ENCODE data around the gene ABCA13.

The ABCA13 gene

DNA sequence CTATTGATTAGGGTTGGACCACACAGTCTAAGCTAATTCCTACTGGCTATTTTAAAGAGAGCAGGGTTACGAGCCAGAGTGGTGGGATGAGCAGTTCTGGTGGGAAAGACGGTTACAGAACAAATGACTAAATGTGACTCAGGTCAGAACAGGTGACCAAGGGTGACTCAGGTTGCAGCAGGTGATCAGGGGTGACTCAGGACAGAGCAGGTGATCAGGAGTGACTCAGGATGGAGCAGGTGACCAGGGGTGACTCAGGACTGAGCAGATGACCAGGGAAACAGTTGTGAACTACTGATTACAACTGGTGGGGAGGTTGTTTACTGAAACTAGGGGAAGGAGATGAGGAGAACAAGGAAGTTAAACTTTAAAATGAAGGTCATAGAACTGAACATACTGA lies 366.3 kb downstream of the ABCA13 start:
- H3K9me3 ChIP-seq = peaks cover 8% of the 10 kb centered on the region; the same call in 1 of the 2 replicates
- no peaks in the 10 kb centered on the region for H3K27me3 ChIP-seq (ENCODE audit: low read depth)
- in situ Hi-C loops (cut with MboI; ENCODE audit: low sequenced_read_pairs) = no loop called here
- no peaks in the 10 kb centered on the region for H3K36me3 ChIP-seq (replicated peaks)
- DNase-seq (ENCODE audit: low spot score in 2 of 2) = no peak
- peaks cover 23% of the 10 kb centered on the region for H3K4me1 ChIP-seq
- no peak overlapping the region for H3K4me3 ChIP-seq

GRCh38 chr7:48540746-48541145 lies 369.5 kb downstream of the ABCA13 start:
- in situ Hi-C loops (cut with MboI; ENCODE audit: low sequenced_read_pairs) = no loop called here
- H3K4me3 ChIP-seq = no peak overlapping the region
- H3K36me3 ChIP-seq (replicated peaks) = no peaks in the 10 kb centered on the region
- peaks cover 23% of the 10 kb centered on the region for H3K4me1 ChIP-seq
- H3K9me3 ChIP-seq = no peaks in the 10 kb centered on the region
- H3K27me3 ChIP-seq (ENCODE audit: low read depth) = no peaks in the 10 kb centered on the region
- no peak for DNase-seq (ENCODE audit: low spot score in 2 of 2)

GRCh38 chr7:48548667-48549066 lies 377.4 kb downstream of the ABCA13 start:
- Histone ChIP-seq H3K27me3 (ENCODE audit: low read depth) (no peaks in the 10 kb centered on the region), H3K4me1 (peaks cover 6% of the 10 kb centered on the region), H3K4me3 (no peak overlapping the region), H3K36me3 (replicated peaks) (no peaks in the 10 kb centered on the region), H3K9me3 (no peaks in the 10 kb centered on the region)
- in situ Hi-C loops (cut with MboI; ENCODE audit: low sequenced_read_pairs) = no loop called here
- DNase-seq (ENCODE audit: low spot score in 2 of 2) = no peak

- Histone ChIP-seq H3K4me1 (peaks cover 6% of the 10 kb centered on the region), H3K27me3 (ENCODE audit: low read depth) (no peaks in the 10 kb centered on the region), H3K9me3 (no peaks in the 10 kb centered on the region), H3K4me3 (no peak overlapping the region), H3K36me3 (replicated peaks) (no peaks in the 10 kb centered on the region)
- DNase-seq (ENCODE audit: low spot score in 2 of 2) = no peak
- in situ Hi-C loops (cut with MboI; ENCODE audit: low sequenced_read_pairs) = no loop called here
Observed at GRCh38 chr7:48551652-48552051, 380.4 kb downstream of the ABCA13 start.

DNA sequence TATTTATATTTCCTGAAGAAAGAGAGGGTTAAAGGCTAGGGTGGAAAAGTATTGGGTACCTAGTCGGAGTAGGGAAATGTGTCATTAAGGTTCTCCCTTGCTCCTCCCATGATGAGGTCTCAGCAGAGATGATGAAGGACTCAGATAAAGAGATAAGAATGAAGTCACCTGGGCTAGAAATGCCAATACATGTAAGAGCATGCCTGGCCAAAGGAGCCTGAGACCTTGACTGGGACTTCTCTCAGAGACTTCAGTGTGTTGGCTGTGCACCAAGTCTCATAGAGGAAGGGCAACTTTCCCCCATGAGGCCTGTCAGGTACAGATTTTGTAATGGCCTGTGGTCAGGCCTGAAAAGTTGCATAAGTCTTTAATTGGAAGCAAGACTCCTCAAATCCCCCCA lies 392.1 kb downstream of the ABCA13 start:
- H3K4me1 ChIP-seq = no peaks in the 10 kb centered on the region
- H3K36me3 ChIP-seq (replicated peaks) = no peaks in the 10 kb centered on the region
- no peaks in the 10 kb centered on the region for H3K9me3 ChIP-seq
- H3K27me3 ChIP-seq (ENCODE audit: low read depth) = no peaks in the 10 kb centered on the region
- in situ Hi-C loops (cut with MboI; ENCODE audit: low sequenced_read_pairs) = no loop called here
- no peak for DNase-seq (ENCODE audit: low spot score in 2 of 2)
- H3K4me3 ChIP-seq = no peak overlapping the region

GRCh38 chr7:48575516-48575915 lies 404.3 kb downstream of the ABCA13 start:
- H3K27me3 ChIP-seq (ENCODE audit: low read depth) = no peaks in the 10 kb centered on the region
- H3K9me3 ChIP-seq = peaks cover 3% of the 10 kb centered on the region; the same call in 1 of the 2 replicates
- H3K4me1 ChIP-seq = no peaks in the 10 kb centered on the region
- H3K4me3 ChIP-seq = no peak overlapping the region
- in situ Hi-C loops (cut with MboI; ENCODE audit: low sequenced_read_pairs) = no loop called here
- no peaks in the 10 kb centered on the region for H3K36me3 ChIP-seq (replicated peaks)
- no peak for DNase-seq (ENCODE audit: low spot score in 2 of 2)

- in situ Hi-C loops (cut with MboI; ENCODE audit: low sequenced_read_pairs) = no loop called here
Observed at GRCh38 chr7:48587475-48587874, 416.2 kb downstream of the ABCA13 start.

GRCh38 chr7:48594349-48594748 lies 423.1 kb downstream of the ABCA13 start:
- no peaks in the 10 kb centered on the region for H3K36me3 ChIP-seq (replicated peaks)
- in situ Hi-C loops (cut with MboI; ENCODE audit: low sequenced_read_pairs) = no loop called here
- DNase-seq (ENCODE audit: low spot score in 2 of 2) = no peak
- H3K9me3 ChIP-seq = no peaks in the 10 kb centered on the region
- no peaks in the 10 kb centered on the region for H3K27me3 ChIP-seq (ENCODE audit: low read depth)
- H3K4me1 ChIP-seq = peaks cover 9% of the 10 kb centered on the region
- H3K4me3 ChIP-seq = no peak overlapping the region

More at GRCh38 chr7:48587475-48587874, 416.2 kb downstream of the ABCA13 start:
- H3K27me3 ChIP-seq (ENCODE audit: low read depth) = no peaks in the 10 kb centered on the region
- DNase-seq (ENCODE audit: low spot score in 2 of 2) = no peak
- no peaks in the 10 kb centered on the region for H3K9me3 ChIP-seq
- H3K4me3 ChIP-seq = no peak overlapping the region
- no peaks in the 10 kb centered on the region; the same call in 1 of the 2 replicates for H3K4me1 ChIP-seq
- no peaks in the 10 kb centered on the region for H3K36me3 ChIP-seq (replicated peaks)

DNA sequence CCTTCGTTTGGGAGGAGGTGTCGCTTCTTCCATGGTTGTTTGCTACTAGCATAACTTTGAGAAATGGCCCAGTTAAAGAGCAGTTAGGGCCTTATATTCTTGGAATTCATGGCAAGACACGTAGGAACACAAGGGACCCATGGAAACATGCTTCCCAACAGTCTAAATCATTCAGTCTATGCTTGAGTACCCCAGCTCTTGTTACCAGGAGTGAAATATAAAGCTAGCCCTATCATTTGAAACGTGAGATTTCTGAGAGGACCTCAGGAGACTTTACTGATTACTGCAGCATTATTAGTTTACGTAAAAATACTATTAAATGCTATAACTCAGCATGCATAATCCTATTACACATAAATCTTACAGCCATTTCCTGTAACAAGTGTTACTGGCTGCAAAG lies 424.5 kb downstream of the ABCA13 start:
- DNase-seq (ENCODE audit: low spot score in 2 of 2) = no peak
- in situ Hi-C loops (cut with MboI; ENCODE audit: low sequenced_read_pairs) = no loop called here
- Histone ChIP-seq H3K4me1 (peaks cover 9% of the 10 kb centered on the region), H3K36me3 (replicated peaks) (no peaks in the 10 kb centered on the region), H3K4me3 (no peak overlapping the region), H3K9me3 (no peaks in the 10 kb centered on the region), H3K27me3 (ENCODE audit: low read depth) (no peaks in the 10 kb centered on the region)

DNA sequence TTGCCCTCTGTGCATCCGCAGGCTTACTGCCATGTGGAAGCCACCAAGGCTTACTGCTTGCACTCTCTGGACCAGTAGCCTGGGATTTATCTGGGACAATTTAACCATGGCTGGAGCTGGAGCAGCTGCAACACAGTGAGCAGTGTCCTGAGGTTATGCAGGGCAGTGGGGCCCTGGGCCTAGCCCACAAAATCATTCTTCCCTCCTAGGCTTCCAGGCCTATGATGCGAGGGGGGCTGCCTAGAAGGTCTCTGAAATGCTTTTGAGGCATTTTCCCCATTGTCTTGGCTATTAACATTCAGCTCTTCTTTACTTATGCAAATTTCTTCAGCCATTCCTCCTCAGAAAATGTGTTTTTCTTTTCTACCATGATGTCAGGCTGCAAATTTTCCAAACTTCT lies 439.4 kb downstream of the ABCA13 start:
- peak; percentile 46 to 65 for DNase-seq (ENCODE audit: low spot score in 2 of 2)
- Histone ChIP-seq H3K4me3 (no peak overlapping the region), H3K27me3 (ENCODE audit: low read depth) (no peaks in the 10 kb centered on the region), H3K36me3 (replicated peaks) (no peaks in the 10 kb centered on the region), H3K4me1 (peaks cover 12% of the 10 kb centered on the region), H3K9me3 (no peaks in the 10 kb centered on the region)
- in situ Hi-C loops (cut with MboI; ENCODE audit: low sequenced_read_pairs) = no loop called here

DNA sequence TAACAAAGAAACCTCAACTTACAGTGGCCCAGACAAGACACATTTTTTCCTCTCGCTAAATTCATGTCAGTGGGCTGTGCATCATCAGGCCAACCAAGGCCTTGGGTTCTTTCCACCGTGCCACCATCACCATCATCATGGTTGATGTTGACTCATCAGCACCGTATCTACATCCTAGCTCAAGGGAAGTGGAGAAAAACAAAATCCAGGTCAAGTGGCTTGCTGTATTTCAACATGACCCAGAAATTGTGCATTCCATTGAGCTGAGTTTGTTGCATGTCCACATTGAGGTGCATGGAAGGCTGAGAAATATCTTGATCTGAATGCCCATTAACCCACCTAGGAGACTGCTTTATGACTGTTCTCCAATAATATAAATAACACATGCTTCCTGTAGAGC lies 440.7 kb downstream of the ABCA13 start:
- DNase-seq (ENCODE audit: low spot score in 2 of 2) = no peak
- in situ Hi-C loops (cut with MboI; ENCODE audit: low sequenced_read_pairs) = no loop called here
- Histone ChIP-seq H3K27me3 (ENCODE audit: low read depth) (no peaks in the 10 kb centered on the region), H3K4me1 (peaks cover 12% of the 10 kb centered on the region), H3K9me3 (no peaks in the 10 kb centered on the region), H3K36me3 (replicated peaks) (no peaks in the 10 kb centered on the region), H3K4me3 (no peak overlapping the region)

DNA sequence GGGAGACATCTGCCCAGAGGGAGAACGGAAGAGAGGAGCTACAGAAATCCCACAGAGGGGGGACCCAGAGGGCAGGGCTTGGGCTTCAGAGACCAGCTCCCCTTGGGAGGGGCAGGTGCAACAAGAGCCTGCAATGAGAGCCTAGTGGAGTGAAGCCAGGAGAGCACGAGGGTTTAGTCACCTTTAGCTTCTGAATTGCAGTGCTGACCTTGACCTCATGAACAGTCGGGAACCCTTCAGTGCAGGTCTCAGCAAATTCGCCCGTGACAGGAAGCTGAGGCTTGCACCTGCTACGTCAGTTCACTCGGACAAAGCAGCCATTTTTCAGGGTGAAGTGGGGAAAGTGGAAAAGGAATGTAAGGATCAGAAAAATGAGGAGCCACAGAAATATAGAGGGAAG lies 446.2 kb downstream of the ABCA13 start:
- Histone ChIP-seq H3K4me1 (no peaks in the 10 kb centered on the region), H3K27me3 (ENCODE audit: low read depth) (no peaks in the 10 kb centered on the region), H3K9me3 (no peaks in the 10 kb centered on the region), H3K4me3 (no peak overlapping the region), H3K36me3 (replicated peaks) (no peaks in the 10 kb centered on the region)
- in situ Hi-C loops (cut with MboI; ENCODE audit: low sequenced_read_pairs) = no loop called here
- DNase-seq (ENCODE audit: low spot score in 2 of 2) = no peak

DNA sequence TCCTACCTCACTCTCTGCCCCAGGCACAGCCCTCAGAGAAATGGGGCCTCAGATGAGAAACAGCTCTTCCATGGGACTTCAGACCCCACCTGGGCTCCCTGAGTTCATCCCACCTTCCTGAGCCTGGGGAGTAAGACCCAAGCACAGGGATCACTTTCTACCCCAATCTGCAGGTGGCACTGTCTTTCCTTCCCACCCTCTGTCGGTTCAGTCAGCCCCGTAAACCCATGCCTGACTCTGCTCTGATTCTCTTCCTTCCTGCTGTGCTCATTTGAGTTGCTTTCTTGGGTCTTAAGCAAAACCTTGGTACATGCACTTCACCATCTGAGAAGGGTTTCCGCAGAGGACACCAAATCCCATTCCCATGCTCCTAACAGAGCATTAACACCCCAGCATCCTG lies 446.7 kb downstream of the ABCA13 start:
- in situ Hi-C loops (cut with MboI; ENCODE audit: low sequenced_read_pairs) = no loop called here
- no peaks in the 10 kb centered on the region for H3K9me3 ChIP-seq
- no peak overlapping the region for H3K4me3 ChIP-seq
- H3K4me1 ChIP-seq = no peaks in the 10 kb centered on the region
- H3K36me3 ChIP-seq (replicated peaks) = no peaks in the 10 kb centered on the region
- no peaks in the 10 kb centered on the region for H3K27me3 ChIP-seq (ENCODE audit: low read depth)
- DNase-seq (ENCODE audit: low spot score in 2 of 2) = no peak

- H3K9me3 ChIP-seq = no peaks in the 10 kb centered on the region
- no peaks in the 10 kb centered on the region for H3K4me1 ChIP-seq
- no peak for DNase-seq (ENCODE audit: low spot score in 2 of 2)
- H3K27me3 ChIP-seq (ENCODE audit: low read depth) = no peaks in the 10 kb centered on the region
- H3K4me3 ChIP-seq = no peak overlapping the region
- H3K36me3 ChIP-seq (replicated peaks) = no peaks in the 10 kb centered on the region
- in situ Hi-C loops (cut with MboI; ENCODE audit: low sequenced_read_pairs) = no loop called here
Observed at GRCh38 chr7:48621076-48621475, 449.8 kb downstream of the ABCA13 start.

GRCh38 chr7:48627164-48627563 lies 455.9 kb downstream of the ABCA13 start:
- no peak for DNase-seq (ENCODE audit: low spot score in 2 of 2)
- Histone ChIP-seq H3K36me3 (replicated peaks) (no peaks in the 10 kb centered on the region), H3K4me1 (peaks cover 3% of the 10 kb centered on the region; the same call in 1 of the 2 replicates), H3K4me3 (no peak overlapping the region), H3K9me3 (no peaks in the 10 kb centered on the region), H3K27me3 (ENCODE audit: low read depth) (no peaks in the 10 kb centered on the region)
- in situ Hi-C loops (cut with MboI; ENCODE audit: low sequenced_read_pairs) = no loop called here
